H1 (cell line): Measurements from ENCODE around the gene ETFBKMT. TPM values are rescaled to one million over a fixed set of nuclear protein-coding genes. Genes with fewer than 3 reads are reported as not detected.

Experiments
- CTCF ChIA-PET: fragments of 300-600 bp; sonication (Branson Sonifier 250); formaldehyde crosslinking; loops from one replicate; lab custom pipeline; 2021; ENCODE audit not compliant: partially characterized antibody; lab: Charles Lee
- POLR2A ChIA-PET: fragments of 300-600 bp; sonication (Branson Sonifier 250); formaldehyde crosslinking; loops from one replicate; lab custom pipeline; 2021; ENCODE audit warnings: inconsistent platforms; ENCODE audit not compliant: partially characterized antibody; lab: Charles Lee
- DNase-seq, 2 experiments: peaks; one replicate each; pipeline versions ENCODE4 v3.0.0 to v3.0.0-alpha.2; 2010 to 2022; ENCODE audit warnings: low spot score in 2 of 2, low read depth in 1 of 2, mixed read lengths in 1 of 2
- FAIRE-seq: peaks from 2 replicates; lab custom pipeline; 2011; peaks lifted over from hg19 to GRCh38; lab: Jason Lieb, UNC
- H2AFZ ChIP-seq: 2 replicates; pipeline ENCODE4 v1.8.1; 2012; ENCODE audit warnings: low read length, inconsistent platforms
- H2AK5ac ChIP-seq: 2 replicates; pipeline ENCODE4 v1.6.1; 2013; ENCODE audit warnings: low read depth, low read length
- H2BK120ac ChIP-seq: replicated peaks from 2 replicates; pipeline ENCODE3; 2013; ENCODE audit warnings: low read depth, low read length, inconsistent platforms
- H2BK12ac ChIP-seq: 2 replicates; pipeline ENCODE4 v1.6.1; 2013; ENCODE audit warnings: low read depth, low read length
- H2BK15ac ChIP-seq: 2 replicates; pipeline ENCODE4 v1.6.1; 2013; ENCODE audit warnings: low read length
- H2BK20ac ChIP-seq: 2 replicates; pipeline ENCODE4 v1.6.1; 2013; ENCODE audit warnings: low read length
- H2BK5ac ChIP-seq: 2 replicates; pipeline ENCODE4 v1.6.1; 2013; ENCODE audit warnings: low read depth, low read length
- H3K14ac ChIP-seq: 2 replicates; pipeline ENCODE4 v1.6.1; 2013; ENCODE audit warnings: inconsistent platforms; ENCODE audit not compliant: insufficient read length
- H3K18ac ChIP-seq: 2 replicates; pipeline ENCODE4 v1.6.1; 2013; ENCODE audit warnings: low read length; ENCODE audit errors: extremely low read depth
- H3K23ac ChIP-seq: 2 replicates; pipeline ENCODE4 v1.6.1; 2013; ENCODE audit warnings: inconsistent platforms; ENCODE audit not compliant: insufficient read length
- H3K23me2 ChIP-seq: 2 replicates; pipeline ENCODE4 v1.6.1; 2013; ENCODE audit warnings: low read depth, low read length
- H3K27ac ChIP-seq: 2 replicates; pipeline ENCODE4 v1.6.1; 2011; ENCODE audit warnings: low read depth, low read length, inconsistent platforms
- H3K27me3 ChIP-seq, 4 experiments: replicated peaks in 1 of 4; 1 replicate in 1 of 4; 2 replicates in 3 of 4; pipeline versions ENCODE4 v1.6.1 to v1.8.1; 2011 to 2013; ENCODE audit warnings: low read length in 3 of 4, mild to moderate bottlenecking in 3 of 4, inconsistent platforms in 2 of 4, mixed read lengths in 2 of 4, moderate library complexity in 1 of 4; ENCODE audit not compliant: control insufficient read depth in 3 of 4, insufficient read depth in 3 of 4; ENCODE audit errors: extremely low read depth in 1 of 4
- H3K36me3 ChIP-seq, 4 experiments: 2 replicates each; pipeline versions ENCODE4 v1.6.1 to v1.8.1; 2011 to 2013; ENCODE audit warnings: mild to moderate bottlenecking in 4 of 4, low read length in 3 of 4, moderate library complexity in 2 of 4, control low read depth in 1 of 4, inconsistent platforms in 1 of 4; ENCODE audit not compliant: insufficient read depth in 4 of 4, control insufficient read depth in 2 of 4
- H3K4ac ChIP-seq: replicated peaks from 2 replicates; pipeline ENCODE3; 2013; ENCODE audit warnings: low read length, low read depth, mixed read lengths, inconsistent platforms; ENCODE audit not compliant: insufficient read length
- H3K4me1 ChIP-seq, 4 experiments: replicated peaks in 1 of 4; 1 replicate in 1 of 4; 2 replicates in 3 of 4; pipeline versions ENCODE4 v1.6.1 to v1.8.1; 2011 to 2013; ENCODE audit warnings: low read length in 3 of 4, inconsistent platforms in 2 of 4, mixed read lengths in 1 of 4; ENCODE audit not compliant: insufficient read depth in 4 of 4, control insufficient read depth in 3 of 4
- H3K4me2 ChIP-seq, 2 experiments: 2 replicates each; pipeline versions ENCODE4 v1.6.1 to v1.8.1; 2011 to 2013; ENCODE audit warnings: low read depth in 2 of 2, low read length in 2 of 2, control low read depth in 1 of 2, inconsistent platforms in 1 of 2, mild to moderate bottlenecking in 1 of 2; ENCODE audit not compliant: insufficient read depth in 1 of 2
- H3K4me3 ChIP-seq, 4 experiments: fragments of 200-600, 300-600 bp in 1 of 4; sonication (generic), shearing (Covaris generic), sonication (Bioruptor Twin) in 1 of 4; 2 replicates each; pipeline versions ENCODE4 v1.5.1 to v1.8.1; 2011 to 2016; ENCODE audit warnings: low read length in 4 of 4, low read depth in 3 of 4, control low read depth in 2 of 4, inconsistent platforms in 2 of 4, mild to moderate bottlenecking in 2 of 4, mixed read lengths in 1 of 4, moderate library complexity in 1 of 4; ENCODE audit not compliant: insufficient read depth in 2 of 4; ENCODE audit errors: extremely low read depth in 1 of 4
- H3K56ac ChIP-seq: replicated peaks from 2 replicates; pipeline ENCODE3; 2013; ENCODE audit warnings: low read depth, mild to moderate bottlenecking, mixed read lengths, low read length, inconsistent platforms; ENCODE audit not compliant: insufficient read length
- H3K79me1 ChIP-seq: 2 replicates; pipeline ENCODE4 v1.6.1; 2013; ENCODE audit warnings: low read depth, low read length, control low read depth
- H3K79me2 ChIP-seq, 2 experiments: 2 replicates each; pipeline versions ENCODE4 v1.6.1 to v1.8.1; 2012 to 2013; ENCODE audit warnings: low read length in 2 of 2, mild to moderate bottlenecking in 2 of 2, inconsistent platforms in 1 of 2; ENCODE audit not compliant: insufficient read depth in 2 of 2, control insufficient read depth in 1 of 2
- H3K9ac ChIP-seq, 4 experiments: replicated peaks in 1 of 4; 1 replicate in 1 of 4; 2 replicates in 3 of 4; pipeline versions ENCODE4 v1.6.1 to v1.8.1; 2011 to 2013; ENCODE audit warnings: low read depth in 3 of 4, low read length in 3 of 4, control low read depth in 2 of 4, mild to moderate bottlenecking in 2 of 4, moderate library complexity in 2 of 4, inconsistent platforms in 1 of 4; ENCODE audit errors: extremely low read depth in 1 of 4
- H3K9me3 ChIP-seq, 2 experiments: 2 replicates each; pipeline versions ENCODE4 v1.6.1 to v1.8.1; 2012 to 2013; ENCODE audit warnings: mild to moderate bottlenecking in 2 of 2, moderate library complexity in 2 of 2, control low read depth in 1 of 2, inconsistent platforms in 1 of 2, low read depth in 1 of 2, low read length in 1 of 2, mixed read lengths in 1 of 2; ENCODE audit not compliant: insufficient read depth in 2 of 2
- H4K20me1 ChIP-seq, 2 experiments: replicated peaks in 1 of 2; 2 replicates each; pipeline versions ENCODE3 to v1.8.1; 2011 to 2013; ENCODE audit warnings: inconsistent platforms in 2 of 2, low read length in 2 of 2, mild to moderate bottlenecking in 1 of 2; ENCODE audit not compliant: insufficient read depth in 2 of 2, control insufficient read depth in 1 of 2
- H4K5ac ChIP-seq: 2 replicates; pipeline ENCODE4 v1.6.1; 2013; ENCODE audit warnings: low read length, low read depth, mixed read lengths, inconsistent platforms; ENCODE audit not compliant: insufficient read length
- H4K8ac ChIP-seq: 2 replicates; pipeline ENCODE4 v1.8.0; 2013; ENCODE audit warnings: mild to moderate bottlenecking, moderate library complexity, low read length, inconsistent platforms; ENCODE audit not compliant: insufficient read depth; ENCODE audit errors: extremely low read depth
- H4K91ac ChIP-seq: replicated peaks from 2 replicates; pipeline ENCODE3; 2013; ENCODE audit warnings: low read length, mixed read lengths, inconsistent platforms; ENCODE audit not compliant: insufficient read length
- CHD2 ChIP-seq: IDR thresholded peaks from 2 replicates; pipeline ENCODE4 v1.6.1; 2012; ENCODE audit warnings: low read length, improper control_type of control experiment
- CREB1 ChIP-seq: IDR thresholded peaks from 2 replicates; pipeline ENCODE4 v1.6.1; 2012; ENCODE audit warnings: inconsistent platforms
- HDAC2 ChIP-seq, 2 experiments: fragments of 300-600 bp in 1 of 2; sonication (generic) in 1 of 2; IDR thresholded peaks; 2 replicates each; pipeline ENCODE4 v1.6.1; 2011 to 2012; ENCODE audit warnings: low read depth in 2 of 2, low read length in 2 of 2, mild to moderate bottlenecking in 2 of 2, moderate library complexity in 2 of 2, borderline replicate concordance in 1 of 2, inconsistent platforms in 1 of 2
- KDM1A ChIP-seq: fragments of 200-600, 300-600 bp; sonication (generic); IDR thresholded peaks from 2 replicates; pipeline ENCODE4 v1.7.1; 2016; ENCODE audit warnings: mild to moderate bottlenecking, low read length, borderline replicate concordance
- POLR2A ChIP-seq, 2 experiments: IDR thresholded peaks; 1 replicate in 1 of 2; 2 replicates in 1 of 2; pipeline ENCODE4 v1.6.1; 2011; ENCODE audit warnings: low read depth in 2 of 2, low read length in 2 of 2, mild to moderate bottlenecking in 2 of 2; ENCODE audit errors: control extremely low read depth in 1 of 2
- POU5F1 ChIP-seq: IDR thresholded peaks from 2 replicates; pipeline ENCODE4 v1.6.1; 2011; ENCODE audit warnings: low read depth, mild to moderate bottlenecking, low read length, moderate library complexity
- RAD21 ChIP-seq, 2 experiments: IDR thresholded peaks in 1 of 2; conservative IDR thresholded peaks in 1 of 2; 2 replicates each; pipeline ENCODE4 v1.6.1; 2011; ENCODE audit warnings: low read depth in 2 of 2, low read length in 2 of 2, improper control_type of control experiment in 1 of 2, inconsistent platforms in 1 of 2, mild to moderate bottlenecking in 1 of 2, moderate library complexity in 1 of 2
- SIN3A ChIP-seq, 2 experiments: IDR thresholded peaks in 1 of 2; conservative IDR thresholded peaks in 1 of 2; 2 replicates each; pipeline ENCODE4 v1.6.1; 2011 to 2012; ENCODE audit warnings: low read length in 2 of 2, improper control_type of control experiment in 1 of 2, low read depth in 1 of 2, mild to moderate bottlenecking in 1 of 2
- TAF7 ChIP-seq: optimal IDR thresholded peaks from 2 replicates; pipeline ENCODE3; 2011; ENCODE audit warnings: low read depth, mild to moderate bottlenecking, inconsistent platforms, low read length, moderate library complexity, borderline replicate concordance
- USF2 ChIP-seq: IDR thresholded peaks from 2 replicates; pipeline ENCODE4 v1.6.1; 2011; ENCODE audit warnings: low read length, improper control_type of control experiment
- WGBS, 2 experiments: shearing (Covaris generic) in 1 of 2; methylation state at CpG; one replicate each; pipeline versions ENCODE4 v1.1.6 to v1.1.7; 2013 to 2015; ENCODE audit warnings: low lambda C conversion rate in 2 of 2, mixed read lengths in 2 of 2, inconsistent platforms in 1 of 2, low coverage in 1 of 2, missing lambda C conversion rate in 1 of 2; ENCODE audit not compliant: insufficient replicate concordance in 2 of 2, insufficient coverage in 1 of 2, insufficient read length in 1 of 2; ENCODE audit errors: extremely low coverage in 1 of 2, missing lambda C conversion rate in 1 of 2; 5-methylcytosine and 5-hydroxymethylcytosine counted together
- polyA plus RNA-seq, 7 experiments: library from polyadenylated mRNA; depleted of rRNA in 3 of 7; stranded (reverse) in 5 of 7; unstranded in 2 of 7; fragments of >200 nt in 5 of 7; fragments of 200-250 nt in 2 of 7; gene quantifications; 1 replicate in 5 of 7; 2 replicates in 1 of 7; 4 replicates in 1 of 7; pipeline versions ENCODE4 v1.2.1 to v1.2.3, GENCODE V29; 2011 to 2013; ENCODE audit warnings: missing spikeins in 2 of 7, mixed read lengths in 2 of 7
- total RNA-seq: library from RNA; stranded (reverse); fragmentation: NEBNext Ultra II Directional; extraction: Animal tissue kit (Norgen Biotek cat#: 25700); gene quantifications from 2 replicates; pipeline ENCODE4 v1.2.1, GENCODE V29; 2021

Gene ETFBKMT
- total and polyA plus RNA-seq, 2 of the 8 experiments (the other 6 are each of a cell fraction or from before 2014, with no cell fraction given) = 0.59 to 1.7 TPM

- no peak overlapping the region for H3K4me3 ChIP-seq
- no peaks in the 10 kb centered on the region for H4K20me1 ChIP-seq
- no peak overlapping the region for H3K18ac ChIP-seq
- no peaks in the 10 kb centered on the region for H3K27me3 ChIP-seq
- H4K8ac ChIP-seq = no peak overlapping the region
- no peak overlapping the region for H2BK20ac ChIP-seq
- no peak overlapping the region for H3K14ac ChIP-seq
- H3K4me1 ChIP-seq = no peaks in the 10 kb centered on the region
- H3K4ac ChIP-seq = no peak overlapping the region
- no peaks in the 10 kb centered on the region for H3K23me2 ChIP-seq
- 37% methylated on average over 8 of the region's 10 CpGs; no CpG with 5 or more reads in 1 of the 2 experiments for WGBS, 2 experiments
- H2BK12ac ChIP-seq = no peak overlapping the region
- ChIA-PET CTCF (interaction anchor here (0.6 to 2.8 kb wide), 37 partner anchors 8 to 1021 kb away, joined by 3 to 14 read pairs (median 3); partner anchors contain the start of gene AMN1), POLR2A (no interaction called here)
- H4K91ac ChIP-seq = no peak overlapping the region
- no peak overlapping the region for H4K5ac ChIP-seq
- 0 out of 4 replicates have a peak, but pooled peaks cover 6 to 10% of the 10 kb centered on the region in 2 experiments for H3K9me3 ChIP-seq
- H3K4me2 ChIP-seq = no peak overlapping the region
- H2BK15ac ChIP-seq = no peak overlapping the region
- no peak overlapping the region for H3K56ac ChIP-seq
- FAIRE-seq (peak; percentile 98), DNase-seq (peak; percentile 69 to 78)
- no peak overlapping the region for H3K27ac ChIP-seq
- no peaks in the 10 kb centered on the region for H3K79me2 ChIP-seq
- no peak overlapping the region for H2AFZ ChIP-seq
- H3K23ac ChIP-seq = no peak overlapping the region
- no peak overlapping the region for H3K9ac ChIP-seq
- H2BK120ac ChIP-seq = no peak overlapping the region
- peaks cover 0 to 3% (median 0%) of the 10 kb centered on the region in 4 experiments; a peak in 1 of 8 replicates for H3K36me3 ChIP-seq
- no peaks in the 10 kb centered on the region for H3K79me1 ChIP-seq
- H2AK5ac ChIP-seq = no peak overlapping the region
- no peak overlapping the region for H2BK5ac ChIP-seq
- peak; percentile 35; the same call in 1 of the 2 replicates for TF ChIP-seq CREB1
- TF ChIP-seq CHD2 = peak; percentile 53; the same call in 1 of the 2 replicates
- peak; percentile 100 for TF ChIP-seq RAD21 (IDR thresholded peaks at IDR 0.05 in 1 of 2, conservative IDR thresholded peaks at IDR 0.05 in 1 of 2; ENCODE audit: low read depth in 2 of 2, low read length in 2 of 2)
- TF ChIP-seq POLR2A (IDR thresholded peaks at IDR 0.05; ENCODE audit: control extremely low read depth in 1 of 2, low read depth in 2 of 2, low read length in 2 of 2) = no peak
- peak; percentile 39 to 84; a peak in 2 of 4 replicates for TF ChIP-seq SIN3A (conservative IDR thresholded peaks at IDR 0.05 in 1 of 2, IDR thresholded peaks at IDR 0.05 in 1 of 2; ENCODE audit: low read depth in 1 of 2, low read length in 2 of 2)
- TF ChIP-seq TAF7 = peak; percentile 70
- 0 out of 4 replicates have a peak, but pooled peaks of 1 of the 2 experiments have one; percentile 13 for TF ChIP-seq HDAC2 (IDR thresholded peaks at IDR 0.05; ENCODE audit: borderline replicate concordance in 1 of 2, low read depth in 2 of 2, low read length in 2 of 2)
- no peak for TF ChIP-seq USF2
- no peak for TF ChIP-seq POU5F1
- TF ChIP-seq KDM1A = no peak
Measured at GRCh38 chr12:31682136-31682962, 22.9 kb downstream of the ETFBKMT start.
